Activated naive CD4-positive, alpha-beta T cell treated with anti-CD3 and anti-CD28 coated beads for 36 hours (primary cell): Measurements from ENCODE around the gene NEU1. TPM values are rescaled to one million over a fixed set of nuclear protein-coding genes. Genes with fewer than 3 reads are reported as not detected.
"Not testable (repeated sequence)": the region's sequence is repeated elsewhere in the genome, so short reads cannot be mapped to it uniquely, and the experiment has no call there.

Source experiments
- CTCF ChIA-PET: fragments of 350-600 bp; sonication (Branson Sonifier 250); formaldehyde crosslinking; loops from one replicate; lab custom pipeline; 2021; ENCODE audit warnings: antibody characterized with exemption; lab: Charles Lee
- DNase-seq: peaks from one replicate; pipeline ENCODE4 v3.0.0-alpha.2; 2020
- H3K27ac Mint-ChIP-seq: one replicate; pipeline ENCODE4 v1.8.0; 2021; ENCODE audit warnings: mild to moderate bottlenecking, mixed read lengths
- H3K27me3 Mint-ChIP-seq: one replicate; pipeline ENCODE4 v1.8.0; 2021; ENCODE audit warnings: low read depth, mixed read lengths
- H3K36me3 Mint-ChIP-seq: one replicate; pipeline ENCODE4 v1.8.0; 2021; ENCODE audit warnings: low read depth, mixed read lengths
- H3K4me1 Mint-ChIP-seq: one replicate; pipeline ENCODE4 v1.8.0; 2021; ENCODE audit warnings: low read depth, mixed read lengths
- H3K4me3 Mint-ChIP-seq: one replicate; pipeline ENCODE4 v1.8.0; 2021; ENCODE audit warnings: mild to moderate bottlenecking, moderate library complexity, mixed read lengths
- H3K9me3 Mint-ChIP-seq: one replicate; pipeline ENCODE4 v1.8.0; 2021; ENCODE audit warnings: mixed read lengths
- intact Hi-C: fragments of 100-400 bp; cut with micrococcal nuclease; formaldehyde crosslinking; loops from one replicate; pipeline ENCODE4 v1.15.1; 2023
- total RNA-seq, 2 experiments: library from RNA; stranded (reverse); gene quantifications; one replicate each; pipeline ENCODE4 v1.2.3, GENCODE V29; 2021

The NEU1 gene
- total RNA-seq, 2 experiments from 2014 or later: 8.4 to 9.2 TPM

- no peaks in the 10 kb centered on the region for H3K36me3 Mint-ChIP-seq
- H3K4me3 Mint-ChIP-seq: peak overlapping the region; percentile 78
- peaks cover 59% of the 10 kb centered on the region for H3K4me1 Mint-ChIP-seq
- H3K27me3 Mint-ChIP-seq: no peaks in the 10 kb centered on the region
- intact Hi-C loops: loop anchor here (2.0 to 10.0 kb wide), 3 partner anchors 25 to 1153 kb away; partner anchors contain the start of gene MICB
- no peaks in the 10 kb centered on the region for H3K9me3 Mint-ChIP-seq
- peak overlapping the region; percentile 92 for H3K27ac Mint-ChIP-seq
- CTCF ChIA-PET: no interaction called here
- peak; percentile 67 for DNase-seq
These were observed 41.2 kb downstream of the NEU1 start for GRCh38 chr6:31821301-31822035.

DNA sequence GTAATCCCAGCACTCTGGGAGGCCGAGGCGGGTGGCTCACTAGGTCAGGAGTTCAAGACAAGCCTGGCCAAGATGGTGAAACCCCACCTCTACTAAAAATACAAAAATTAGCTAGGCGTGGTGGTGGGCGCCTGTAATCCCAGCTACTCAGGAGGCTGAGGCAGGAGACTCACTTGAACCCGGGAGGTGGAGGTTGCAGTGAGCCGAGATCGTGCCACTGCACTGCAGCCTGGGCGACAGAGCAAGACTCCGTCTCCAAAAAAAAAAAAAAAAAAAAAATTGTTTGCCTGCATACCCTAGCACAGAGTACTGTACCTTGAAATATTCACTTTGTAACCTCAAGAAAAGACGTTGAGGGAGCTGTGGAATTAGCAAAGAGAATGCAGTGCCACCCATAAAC is 42.2 kb downstream of the NEU1 start:
- Mint-ChIP-seq H3K27ac (peak overlapping the region; percentile 92), H3K4me1 (peaks cover 55% of the 10 kb centered on the region), H3K4me3 (peak overlapping the region; percentile 78)
- not testable (repeated sequence) for H3K27me3 Mint-ChIP-seq, DNase-seq, H3K9me3 Mint-ChIP-seq, H3K36me3 Mint-ChIP-seq
- CTCF ChIA-PET: interaction anchor here (0.6 to 1.9 kb wide), 3 partner anchors 10 to 326 kb away, joined by 4 to 8 read pairs (median 4); no protein-coding TSS in a partner anchor
- intact Hi-C loops: loop anchor here (5.0 to 10.0 kb wide), 2 partner anchors 323 to 1154 kb away; partner anchors contain the start of gene MICB

DNA sequence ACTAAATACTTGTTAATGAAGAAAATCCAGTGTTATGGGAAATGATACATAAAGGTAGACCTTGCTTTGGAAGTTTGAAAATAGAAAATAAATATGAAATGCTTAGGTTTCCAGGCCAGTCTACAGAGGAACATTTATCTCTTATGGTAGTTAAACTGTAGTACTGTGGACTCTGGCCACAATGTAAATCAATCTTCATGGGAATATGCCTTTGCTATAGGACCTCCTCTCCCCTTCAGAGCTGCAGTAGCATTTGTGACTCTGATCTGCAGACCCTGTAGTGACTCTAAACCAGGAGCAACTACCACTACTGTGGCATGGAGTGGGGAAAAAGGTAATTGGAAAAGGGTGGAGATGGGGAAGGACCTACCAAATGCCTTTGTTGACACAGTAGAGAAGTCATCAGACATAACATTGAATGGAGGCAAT is 42.7 kb downstream of the NEU1 start:
- CTCF ChIA-PET: interaction anchor here (1.6 to 1.9 kb wide), 2 partner anchors 11 to 20 kb away, joined by 4 to 8 read pairs; no protein-coding TSS in a partner anchor

GRCh38 chr6:31817929-31818511 is 44.6 kb downstream of the NEU1 start:
- H3K9me3 Mint-ChIP-seq, H3K36me3 Mint-ChIP-seq, H3K27me3 Mint-ChIP-seq, DNase-seq: not testable (repeated sequence)
- peak overlapping the region; percentile 85 for H3K4me3 Mint-ChIP-seq
- intact Hi-C loops: loop anchor here (2.0 kb wide), 2 partner anchors 47 to 137 kb away; partner anchors contain the start of gene LY6G5C
- H3K4me1 Mint-ChIP-seq: peaks cover 60% of the 10 kb centered on the region
- H3K27ac Mint-ChIP-seq: peak overlapping the region; percentile 93
- CTCF ChIA-PET: interaction anchor here (0.6 to 1.0 kb wide), 10 partner anchors 9 to 220 kb away, joined by 3 to 6 read pairs (median 3); partner anchors contain the start of genes BAG6, HSPA1B and VARS1

More for the DNA sequence above, 42.7 kb downstream of the NEU1 start:
- H3K4me1 Mint-ChIP-seq: peaks cover 55% of the 10 kb centered on the region
- intact Hi-C loops: loop anchor here (5.0 to 10.0 kb wide), 2 partner anchors 323 to 1155 kb away; partner anchors contain the start of gene MICB
- no peak overlapping the region for H3K4me3 Mint-ChIP-seq
- no peaks in the 10 kb centered on the region for H3K9me3 Mint-ChIP-seq
- no peaks in the 10 kb centered on the region for H3K36me3 Mint-ChIP-seq
- no peak for DNase-seq
- H3K27ac Mint-ChIP-seq: peak overlapping the region; percentile 40
- H3K27me3 Mint-ChIP-seq: no peaks in the 10 kb centered on the region

DNA sequence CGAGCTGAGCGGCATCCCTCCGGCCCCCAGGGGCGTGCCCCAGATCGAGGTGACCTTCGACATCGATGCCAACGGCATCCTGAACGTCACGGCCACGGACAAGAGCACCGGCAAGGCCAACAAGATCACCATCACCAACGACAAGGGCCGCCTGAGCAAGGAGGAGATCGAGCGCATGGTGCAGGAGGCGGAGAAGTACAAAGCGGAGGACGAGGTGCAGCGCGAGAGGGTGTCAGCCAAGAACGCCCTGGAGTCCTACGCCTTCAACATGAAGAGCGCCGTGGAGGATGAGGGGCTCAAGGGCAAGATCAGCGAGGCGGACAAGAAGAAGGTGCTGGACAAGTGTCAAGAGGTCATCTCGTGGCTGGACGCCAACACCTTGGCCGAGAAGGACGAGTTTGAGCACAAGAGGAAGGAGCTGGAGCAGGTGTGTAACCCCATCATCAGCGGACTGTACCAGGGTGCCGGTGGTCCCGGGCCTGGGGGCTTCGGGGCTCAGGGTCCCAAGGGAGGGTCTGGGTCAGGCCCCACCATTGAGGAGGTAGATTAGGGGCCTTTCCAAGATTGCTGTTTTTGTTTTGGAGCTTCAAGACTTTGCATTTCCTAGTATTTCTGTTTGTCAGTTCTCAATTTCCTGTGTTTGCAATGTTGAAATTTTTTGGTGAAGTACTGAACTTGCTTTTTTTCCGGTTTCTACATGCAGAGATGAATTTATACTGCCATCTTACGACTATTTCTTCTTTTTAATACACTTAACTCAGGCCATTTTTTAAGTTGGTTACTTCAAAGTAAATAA is 45.3 kb downstream of the NEU1 start:
- H3K36me3 Mint-ChIP-seq, H3K9me3 Mint-ChIP-seq, DNase-seq, H3K27me3 Mint-ChIP-seq: not testable (repeated sequence)
- Mint-ChIP-seq H3K4me3 (peak overlapping the region; percentile 85), H3K27ac (peak overlapping the region; percentile 93), H3K4me1 (peaks cover 60% of the 10 kb centered on the region)
- intact Hi-C loops: loop anchor here (2.0 kb wide), 2 partner anchors 47 to 137 kb away; partner anchors contain the start of gene LY6G5C
- CTCF ChIA-PET: interaction anchor here (0.7 to 1.0 kb wide), 8 partner anchors 10 to 219 kb away, joined by 3 to 6 read pairs (median 4); partner anchors contain the start of genes BAG6, HSPA1B and VARS1

GRCh38 chr6:31815025-31815838 is 47.4 kb downstream of the NEU1 start, which contains the start of the genes HSPA1A and HSPA1L:
HSPA1A (plus strand) TSS chr6:31815543; CDS start chr6:31815757, 214 bp downstream.
HSPA1L (minus strand) TSS chr6:31815283; CDS start chr6:31811972, 3,311 bp downstream.
- Mint-ChIP-seq H3K36me3 (no peaks in the 10 kb centered on the region), H3K27me3 (no peaks in the 10 kb centered on the region), H3K4me3 (peak within 1 kb of the TSS; percentile 84), H3K27ac (peak within 1 kb of the TSS; percentile 96), H3K4me1 (peaks cover 54% of the 10 kb centered on the region), H3K9me3 (no peaks in the 10 kb centered on the region)
- CTCF ChIA-PET: interaction anchor here (0.7 to 0.8 kb wide), 2 partner anchors 8 to 26 kb away, joined by 4 read pairs; partner anchors contain the start of gene LSM2
- intact Hi-C loops: loop anchor here (2.0 kb wide), 1 partner anchor 76 kb away; no protein-coding TSS in a partner anchor
- peak; percentile 60 for DNase-seq

DNA sequence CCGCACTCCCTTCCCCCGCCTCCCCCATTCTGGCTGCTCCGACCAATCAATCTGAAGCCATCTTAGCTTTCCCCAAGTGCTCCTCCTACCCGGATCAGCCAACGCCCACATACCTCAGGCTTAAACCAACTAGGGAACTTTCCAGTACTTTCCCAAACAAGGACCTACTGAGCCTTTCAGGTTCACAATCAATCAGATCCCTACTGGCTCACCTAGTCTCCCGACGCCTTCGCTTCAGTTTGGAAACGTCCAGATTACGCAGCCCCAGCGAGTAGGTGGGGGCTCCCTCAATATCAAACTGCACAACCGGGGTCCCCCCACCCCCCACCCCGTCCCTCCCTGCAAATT is 48.0 kb downstream of the NEU1 start:
- Mint-ChIP-seq H3K27me3 (no peaks in the 10 kb centered on the region), H3K36me3 (no peaks in the 10 kb centered on the region), H3K27ac (peak overlapping the region; percentile 84), H3K4me3 (peak overlapping the region; percentile 84), H3K9me3 (no peaks in the 10 kb centered on the region), H3K4me1 (peaks cover 51% of the 10 kb centered on the region)
- CTCF ChIA-PET: interaction anchor here (1.2 to 1.6 kb wide), 2 partner anchors 23 to 77 kb away, joined by 3 to 4 read pairs; no protein-coding TSS in a partner anchor
- intact Hi-C loops: loop anchor here (2.0 kb wide), 1 partner anchor 76 kb away; no protein-coding TSS in a partner anchor
- peak; percentile 85 for DNase-seq

GRCh38 chr6:31813465-31813849 is 49.2 kb downstream of the NEU1 start:
- no peaks in the 10 kb centered on the region for H3K9me3 Mint-ChIP-seq
- intact Hi-C loops: loop anchor here (2.0 kb wide), 3 partner anchors 13 to 149 kb away; partner anchors contain the start of genes GPANK1 and HSPA1B
- DNase-seq: no peak
- CTCF ChIA-PET: interaction anchor here (1.0 to 1.7 kb wide), 5 partner anchors 15 to 76 kb away, joined by 3 to 6 read pairs (median 4); no protein-coding TSS in a partner anchor
- no peaks in the 10 kb centered on the region for H3K36me3 Mint-ChIP-seq
- peak overlapping the region; percentile 67 for H3K4me3 Mint-ChIP-seq
- no peaks in the 10 kb centered on the region for H3K27me3 Mint-ChIP-seq
- H3K4me1 Mint-ChIP-seq: peaks cover 46% of the 10 kb centered on the region
- peak overlapping the region; percentile 96 for H3K27ac Mint-ChIP-seq

DNA sequence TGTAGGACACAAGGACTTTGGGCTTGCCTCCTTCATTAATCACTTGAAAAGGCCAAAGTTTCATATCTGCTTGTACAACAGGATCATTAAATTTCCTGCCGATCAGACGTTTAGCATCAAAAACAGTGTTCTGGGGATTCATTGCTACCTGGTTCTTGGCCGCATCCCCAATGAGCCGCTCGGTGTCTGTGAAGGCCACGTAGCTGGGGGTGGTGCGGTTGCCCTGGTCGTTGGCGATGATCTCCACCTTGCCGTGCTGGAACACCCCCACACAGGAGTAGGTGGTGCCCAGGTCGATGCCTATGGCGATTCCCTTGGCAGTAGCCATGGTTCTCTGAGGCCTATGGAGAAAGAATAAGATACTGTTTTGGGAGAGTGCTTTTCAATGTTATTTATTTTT is 51.0 kb downstream of the NEU1 start:
- no peak for DNase-seq
- no peak overlapping the region for H3K4me3 Mint-ChIP-seq
- intact Hi-C loops: loop anchor here (2.0 kb wide), 3 partner anchors 15 to 147 kb away; partner anchors contain the start of genes GPANK1 and HSPA1B
- no peaks in the 10 kb centered on the region for H3K27me3 Mint-ChIP-seq
- no peaks in the 10 kb centered on the region for H3K36me3 Mint-ChIP-seq
- CTCF ChIA-PET: interaction anchor here (0.6 to 0.7 kb wide), 4 partner anchors 13 to 261 kb away, joined by 3 to 6 read pairs (median 3); no protein-coding TSS in a partner anchor
- peaks cover 37% of the 10 kb centered on the region for H3K4me1 Mint-ChIP-seq
- H3K9me3 Mint-ChIP-seq: no peaks in the 10 kb centered on the region
- peak overlapping the region; percentile 35 for H3K27ac Mint-ChIP-seq

DNA sequence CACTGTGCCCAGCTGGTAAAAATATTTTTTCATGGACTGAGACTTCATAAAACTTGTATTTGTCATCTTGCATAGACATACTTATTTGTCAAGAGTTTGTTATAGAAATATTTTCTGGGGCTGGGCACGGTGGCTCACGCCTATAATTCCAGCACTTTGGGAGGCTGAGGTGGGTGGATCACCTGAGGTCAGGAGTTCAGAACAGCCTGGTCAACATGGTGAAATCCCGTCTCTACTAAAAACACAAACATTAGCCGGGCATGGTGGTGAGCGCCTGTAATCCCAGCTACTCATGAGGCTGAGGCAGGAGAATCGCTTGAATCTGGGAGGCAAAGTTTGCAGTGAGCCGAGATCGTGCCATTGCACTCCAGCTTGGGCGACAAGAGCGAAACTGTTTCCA is 54.0 kb downstream of the NEU1 start:
- H3K36me3 Mint-ChIP-seq, H3K4me3 Mint-ChIP-seq, H3K9me3 Mint-ChIP-seq, intact Hi-C loops, H3K27me3 Mint-ChIP-seq, DNase-seq, H3K27ac Mint-ChIP-seq: not testable (repeated sequence)
- CTCF ChIA-PET: interaction anchor here (0.6 kb wide), 1 partner anchor 283 kb away, joined by 3 read pairs; no protein-coding TSS in a partner anchor
- H3K4me1 Mint-ChIP-seq: peaks cover 37% of the 10 kb centered on the region
